T-helper 1 cell treated with Interleukin-12 subunit alpha and Interleukin-12 subunit beta and Interleukin-4 antibody, amounts not matched to agents 30 ng/mL and 1 ng/mL, for 36 hours (primary cell): ENCODE measurements around the gene KRTAP5-9. TPM values are rescaled to one million over a fixed set of nuclear protein-coding genes. Genes with fewer than 3 reads are reported as not detected.
"Not testable (repeated sequence)": the region's sequence is repeated elsewhere in the genome, so short reads cannot be mapped to it uniquely, and the experiment has no call there.

Source experiments
- intact Hi-C: fragments of 100-400 bp; cut with micrococcal nuclease; formaldehyde crosslinking; loops from one replicate; pipeline ENCODE4 v1.15.1; 2024
- total RNA-seq: library from RNA; stranded (reverse); gene quantifications from 2 replicates; pipeline ENCODE4 v1.2.3, GENCODE V29; 2022

KRTAP5-9 gene
- total RNA-seq: 0.24 TPM in 1 of 2 replicates, not detected in the other

DNA sequence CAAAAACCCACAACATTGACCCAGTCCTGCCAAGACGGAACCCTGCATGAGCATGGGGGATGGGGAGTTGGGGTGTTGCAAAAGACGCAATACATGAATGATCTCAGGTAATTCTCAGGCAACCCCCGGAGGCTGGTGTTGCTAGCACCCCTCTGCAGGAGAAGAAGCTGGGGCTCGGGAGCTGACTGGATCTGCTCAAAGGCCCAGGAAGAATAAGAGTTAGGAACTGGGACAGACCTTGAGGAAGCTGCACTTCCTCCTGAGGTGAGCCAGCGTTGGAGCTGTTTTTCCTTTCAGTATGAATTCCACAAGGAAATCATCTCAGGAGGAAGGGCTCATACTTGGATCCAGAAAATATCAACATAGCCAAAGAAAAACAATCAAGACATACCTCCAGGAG lies at the start of gene KRTAP5-9:
TSS of gene KRTAP5-9 (plus strand) at position 301 of the 400 bp plus-strand sequence. CDS start 238 bp downstream, outside the sequence.
- intact Hi-C loops: no loop called here

DNA sequence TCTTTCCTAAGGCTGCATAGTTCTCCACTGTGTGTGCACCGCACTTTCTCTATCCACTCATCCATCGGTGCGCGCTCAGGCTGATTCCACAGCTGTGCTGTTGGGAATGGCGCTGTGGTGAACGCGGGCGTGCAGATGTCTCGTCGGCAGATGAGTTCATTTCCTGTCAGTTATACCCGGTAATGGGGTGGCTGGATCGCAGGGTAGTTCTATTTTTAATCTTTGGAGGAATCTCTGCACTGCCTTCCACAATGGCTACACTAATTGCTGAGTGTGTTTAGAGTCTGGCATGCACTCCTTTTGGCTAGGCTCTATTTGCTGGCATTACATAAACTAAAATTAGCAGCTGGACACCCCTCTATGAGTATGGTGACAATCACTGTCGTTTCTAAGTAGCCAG lies 49.1 kb upstream of the KRTAP5-9 start:
- intact Hi-C loops: no loop called here

DNA sequence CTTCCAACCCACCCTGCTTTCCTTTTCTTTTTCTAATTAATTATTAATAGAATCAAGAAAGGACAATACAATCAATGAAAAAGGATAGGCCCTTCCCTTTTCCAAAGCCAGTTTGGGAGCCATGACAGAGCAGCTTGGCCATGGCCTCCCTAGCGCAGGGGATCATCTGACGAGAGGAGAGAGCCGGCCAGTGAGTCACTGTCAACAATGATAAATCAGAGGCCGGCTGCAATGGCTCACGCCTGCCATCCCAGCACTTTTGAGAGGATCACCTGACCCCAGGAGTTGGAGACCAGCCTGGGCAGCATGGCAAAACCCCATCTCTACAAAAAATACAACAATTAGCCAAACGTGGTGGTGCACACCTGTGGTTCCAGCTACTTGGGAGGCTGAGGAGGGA lies 48.7 kb upstream of the KRTAP5-9 start:
- intact Hi-C loops: no loop called here

GRCh38 chr11:71500601-71501021 lies 47.6 kb upstream of the KRTAP5-9 start:
- intact Hi-C loops: no loop called here

DNA sequence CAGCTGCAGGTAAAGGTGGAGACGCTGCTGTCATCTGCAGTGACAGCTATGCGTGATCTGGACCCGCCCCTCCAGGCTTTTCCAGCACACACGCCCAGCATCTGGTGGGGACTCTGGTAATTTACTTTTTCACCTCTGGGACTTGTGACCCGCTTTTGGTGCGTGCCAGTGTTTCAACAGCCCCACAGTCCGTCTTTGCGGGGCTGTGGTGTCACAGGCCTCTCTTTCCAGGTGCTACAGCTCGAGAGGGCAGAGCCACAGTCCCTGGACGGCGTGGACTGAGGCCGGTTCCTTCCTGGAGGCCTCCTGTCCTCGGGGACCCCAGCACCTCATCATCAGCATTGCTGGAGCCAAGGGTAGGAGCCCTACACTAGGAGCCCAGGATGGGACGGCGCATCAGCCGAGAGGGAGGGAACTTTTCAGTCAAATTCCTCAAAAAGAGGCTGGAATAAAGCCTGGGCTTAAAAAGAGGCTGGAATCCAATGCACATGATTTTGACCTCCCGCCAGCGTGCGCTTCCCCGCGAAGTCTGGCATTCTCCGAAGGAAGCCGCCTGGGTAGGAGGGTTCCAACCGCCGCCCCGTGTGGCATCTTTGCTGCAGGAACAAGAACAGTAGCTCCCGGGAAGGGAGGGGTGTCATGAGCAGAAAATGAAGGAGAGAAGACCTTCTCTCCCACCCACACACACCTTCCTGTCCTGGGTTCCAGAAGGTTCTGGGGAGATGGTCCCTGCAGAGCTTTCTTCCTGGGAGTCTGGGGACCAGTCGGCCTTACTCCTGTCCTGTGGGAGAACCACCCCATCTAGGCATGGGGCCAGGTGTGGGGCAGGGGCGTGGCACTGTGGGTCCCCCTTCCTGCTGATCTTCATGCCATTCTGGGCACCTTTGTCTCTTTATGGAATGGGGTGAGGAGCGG lies 46.9 kb upstream of the KRTAP5-9 start:
- intact Hi-C loops: no loop called here

DNA sequence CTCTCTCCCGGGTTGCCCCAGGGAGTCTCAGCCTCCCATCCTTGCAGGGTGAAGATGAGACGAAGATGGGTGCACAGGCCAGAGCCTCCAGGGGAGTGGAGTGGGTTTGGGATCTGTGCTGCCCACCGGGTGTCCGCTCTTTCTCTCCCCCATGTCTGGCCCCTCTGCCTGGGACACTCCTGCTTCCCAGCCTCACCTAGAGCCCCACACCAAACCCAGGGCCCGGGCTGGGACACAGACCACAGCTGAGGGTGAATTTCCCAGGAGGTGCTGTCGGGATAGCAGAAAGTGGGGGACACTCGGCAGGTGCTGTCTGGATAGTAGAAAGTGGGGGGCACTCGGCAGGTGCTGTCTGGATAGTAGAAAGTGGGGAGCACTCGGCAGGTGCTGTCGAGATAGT lies 46.2 kb upstream of the KRTAP5-9 start:
- intact Hi-C loops: no loop called here

GRCh38 chr11:71502871-71503435 lies 45.3 kb upstream of the KRTAP5-9 start:
- intact Hi-C loops: no loop called here

DNA sequence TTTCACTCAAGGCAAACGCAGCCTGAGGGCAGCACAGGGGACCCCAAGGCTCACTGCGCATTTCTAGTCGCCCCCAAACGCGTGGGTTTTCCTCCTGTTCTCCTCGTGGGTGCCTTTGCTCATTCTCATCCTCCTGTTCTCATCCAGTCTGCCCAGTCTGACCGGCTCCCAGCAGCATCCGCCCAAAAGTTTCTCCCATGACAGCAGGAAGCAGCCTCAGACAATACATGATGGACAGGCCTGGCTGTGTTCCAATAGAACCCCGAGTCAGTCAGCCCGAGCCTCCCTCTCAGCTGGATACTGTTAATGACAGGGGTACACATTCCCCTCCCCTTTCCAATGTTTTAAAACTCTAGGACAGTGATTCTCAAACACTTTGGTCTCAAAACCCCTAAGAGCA lies 43.7 kb upstream of the KRTAP5-9 start:
- intact Hi-C loops: no loop called here

- intact Hi-C loops: no loop called here
Observed at GRCh38 chr11:71505001-71505400, 43.2 kb upstream of the KRTAP5-9 start.

- intact Hi-C loops: no loop called here
Observed at GRCh38 chr11:71505781-71506180, 42.4 kb upstream of the KRTAP5-9 start.

- intact Hi-C loops: no loop called here
Observed at GRCh38 chr11:71507102-71507501, 41.1 kb upstream of the KRTAP5-9 start.

DNA sequence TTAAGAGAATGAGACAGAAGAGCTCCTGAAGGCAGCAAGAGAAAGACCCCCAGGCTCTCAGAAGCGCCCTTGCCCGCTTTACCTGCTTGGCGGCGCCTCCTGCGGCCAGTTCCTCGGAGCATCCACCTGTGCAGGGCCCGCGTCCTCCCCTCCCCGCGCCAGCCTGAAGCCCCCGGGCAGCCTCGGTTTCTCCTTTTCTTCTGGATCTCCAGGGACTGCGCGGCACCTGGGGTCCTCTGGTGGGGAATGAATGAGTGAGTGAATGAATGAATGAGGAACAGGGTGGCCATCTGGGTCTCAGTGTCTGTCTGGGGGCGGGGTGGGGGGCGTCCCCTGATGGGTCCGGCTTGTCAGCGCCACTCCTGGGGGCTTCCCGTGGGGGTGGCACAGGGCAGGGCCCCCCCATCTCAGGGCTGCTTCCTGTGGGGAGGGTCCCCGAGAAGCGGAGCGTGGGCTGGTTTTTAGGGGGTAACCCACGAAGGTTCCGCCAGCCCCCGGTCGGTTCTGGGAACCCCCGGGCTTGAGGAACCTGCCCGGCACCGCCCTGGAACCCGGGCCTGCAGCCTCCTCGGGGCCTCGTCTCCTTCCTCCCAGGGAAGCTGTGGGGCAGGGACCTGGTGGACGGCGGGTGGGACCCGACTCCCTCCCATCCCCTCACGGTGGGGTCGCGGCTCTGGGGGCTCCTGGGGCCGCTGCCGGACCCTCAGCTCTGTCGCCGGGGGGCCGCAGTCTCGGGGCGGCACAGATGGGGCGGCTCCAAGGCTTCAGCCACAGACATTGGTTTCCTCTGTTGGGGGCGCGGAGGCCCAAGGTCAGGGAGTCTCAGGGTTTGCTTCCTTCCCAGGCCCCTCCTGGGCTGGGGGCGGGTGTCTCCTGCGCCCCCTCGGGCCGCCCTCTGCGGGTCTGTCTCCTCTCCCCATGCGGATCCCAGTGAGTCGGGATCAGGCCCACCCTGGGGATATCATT lies 29.4 kb upstream of the KRTAP5-9 start:
- intact Hi-C loops: no loop called here

GRCh38 chr11:71519546-71519945 lies 28.7 kb upstream of the KRTAP5-9 start:
- intact Hi-C loops: no loop called here

DNA sequence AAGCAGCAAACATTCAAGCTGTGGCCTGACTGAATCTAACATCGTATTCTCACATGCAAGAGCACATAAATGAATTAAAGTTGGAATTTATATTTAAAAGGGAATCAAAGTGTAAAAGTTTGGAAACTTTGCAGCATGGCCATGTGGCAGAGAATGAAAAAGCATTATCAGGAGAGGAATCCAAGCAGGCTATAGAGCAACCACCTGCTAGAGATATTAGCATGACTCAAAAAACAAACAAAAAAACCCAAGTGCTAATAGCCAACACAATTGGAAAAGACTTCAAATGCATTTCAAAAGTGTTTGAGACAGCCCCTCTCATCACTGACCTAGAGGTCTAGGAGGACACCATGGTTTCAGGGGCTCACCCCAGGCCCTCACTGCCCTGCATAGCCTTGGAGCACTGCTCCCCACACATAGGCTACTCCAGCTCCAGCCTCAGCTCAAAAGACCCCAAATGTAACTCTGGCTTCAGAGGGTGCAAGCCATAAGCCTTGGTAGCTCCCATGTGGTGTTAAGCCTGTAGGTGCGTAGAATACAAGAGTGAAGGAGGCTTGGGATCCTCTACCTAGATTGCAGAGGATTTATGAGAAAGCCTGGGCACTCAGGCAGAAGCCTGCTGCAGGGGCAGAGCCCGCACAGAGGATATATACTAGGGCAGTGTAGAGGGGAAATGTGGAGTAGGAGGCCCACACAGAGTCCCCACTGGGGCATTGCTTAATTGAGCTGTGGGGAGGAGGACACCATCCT lies 22.9 kb upstream of the KRTAP5-9 start:
- intact Hi-C loops: no loop called here

DNA sequence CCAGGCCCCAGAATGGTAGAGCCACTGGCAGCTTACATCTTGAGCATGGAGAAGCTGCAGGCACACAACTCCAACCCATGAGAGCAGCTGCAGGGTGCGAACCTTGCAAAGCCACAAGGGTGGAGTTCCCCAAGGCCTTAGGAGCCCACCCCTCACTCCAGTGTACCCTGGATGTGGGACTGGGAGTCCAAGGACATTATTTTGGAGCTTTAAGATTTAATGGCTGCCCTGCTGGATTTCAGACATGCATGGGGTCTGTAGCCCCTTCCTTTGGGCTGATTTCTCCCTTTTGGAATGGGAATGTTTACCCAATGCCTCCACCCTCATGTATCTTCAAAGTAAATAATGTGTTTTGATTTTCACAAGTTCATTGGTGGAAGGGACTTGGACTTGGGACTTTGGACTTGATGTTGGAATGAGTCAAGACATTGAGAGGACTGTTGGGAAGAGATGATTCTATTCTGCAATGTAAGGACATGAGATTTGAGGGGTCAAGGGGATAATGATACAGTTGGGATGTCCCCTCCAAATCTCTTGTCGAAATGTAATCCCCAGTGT lies 22.2 kb upstream of the KRTAP5-9 start:
- intact Hi-C loops: no loop called here

DNA sequence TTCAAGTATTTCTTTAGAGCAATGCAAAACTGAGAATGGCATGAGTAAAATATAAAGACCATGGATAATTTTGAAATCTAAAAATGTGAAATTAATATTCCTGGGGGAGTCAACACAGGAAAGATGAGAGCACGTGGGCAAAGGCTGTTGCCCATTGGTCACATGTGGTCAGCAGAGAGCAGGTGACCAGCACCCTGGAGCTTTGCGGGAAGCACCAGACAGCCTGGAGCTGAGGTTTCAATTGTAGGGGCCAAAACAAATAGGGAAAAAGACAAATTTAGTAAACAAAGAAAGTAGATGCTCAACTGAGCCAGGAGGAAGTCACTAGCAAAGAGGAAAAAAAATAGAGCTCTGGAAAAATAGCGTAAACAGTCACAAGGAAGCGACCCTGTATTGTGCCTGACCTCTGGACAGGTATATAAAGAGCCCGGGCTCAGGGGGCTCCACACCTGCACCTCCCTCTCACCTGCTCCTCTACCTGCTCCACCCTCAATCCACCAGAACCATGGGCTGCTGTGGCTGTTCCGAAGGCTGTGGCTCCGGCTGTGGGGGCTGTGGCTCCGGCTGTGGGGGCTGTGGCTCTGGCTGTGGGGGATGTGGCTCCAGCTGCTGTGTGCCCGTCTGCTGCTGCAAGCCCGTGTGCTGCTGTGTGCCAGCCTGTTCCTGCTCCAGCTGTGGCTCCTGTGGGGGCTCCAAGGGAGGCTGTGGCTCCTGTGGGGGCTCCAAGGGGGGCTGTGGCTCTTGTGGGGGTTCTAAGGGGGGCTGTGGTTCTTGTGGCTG lies 21.2 kb upstream of the KRTAP5-9 start, which contains the start of gene KRTAP5-7:
TSS of gene KRTAP5-7 (plus strand) at position 472 of the 780 bp plus-strand sequence. CDS start at position 506, 34 bp downstream.
- intact Hi-C loops: not testable (repeated sequence)

GRCh38 chr11:71527576-71528210 lies 20.5 kb upstream of the KRTAP5-9 start:
- intact Hi-C loops: no loop called here

DNA sequence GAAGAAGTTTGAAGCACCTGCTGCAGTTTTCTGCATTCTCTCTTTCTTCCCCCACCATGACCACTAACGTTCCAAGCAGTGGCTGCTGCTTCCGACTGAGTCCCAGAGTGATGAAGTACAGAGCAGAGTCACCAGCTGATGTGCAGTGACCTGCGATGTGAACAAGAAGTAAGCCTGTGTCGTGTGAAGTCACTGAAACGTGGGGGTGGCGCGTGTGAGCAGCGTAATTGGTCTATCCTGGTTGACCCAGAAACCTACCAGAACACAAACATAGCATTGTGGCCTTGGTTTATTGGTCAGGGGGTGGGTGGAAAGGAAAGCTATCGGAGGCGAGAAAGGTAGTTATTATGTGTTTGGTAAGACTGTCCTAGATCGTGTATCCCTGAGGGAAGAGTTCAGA lies 17.6 kb upstream of the KRTAP5-9 start:
- intact Hi-C loops: no loop called here

DNA sequence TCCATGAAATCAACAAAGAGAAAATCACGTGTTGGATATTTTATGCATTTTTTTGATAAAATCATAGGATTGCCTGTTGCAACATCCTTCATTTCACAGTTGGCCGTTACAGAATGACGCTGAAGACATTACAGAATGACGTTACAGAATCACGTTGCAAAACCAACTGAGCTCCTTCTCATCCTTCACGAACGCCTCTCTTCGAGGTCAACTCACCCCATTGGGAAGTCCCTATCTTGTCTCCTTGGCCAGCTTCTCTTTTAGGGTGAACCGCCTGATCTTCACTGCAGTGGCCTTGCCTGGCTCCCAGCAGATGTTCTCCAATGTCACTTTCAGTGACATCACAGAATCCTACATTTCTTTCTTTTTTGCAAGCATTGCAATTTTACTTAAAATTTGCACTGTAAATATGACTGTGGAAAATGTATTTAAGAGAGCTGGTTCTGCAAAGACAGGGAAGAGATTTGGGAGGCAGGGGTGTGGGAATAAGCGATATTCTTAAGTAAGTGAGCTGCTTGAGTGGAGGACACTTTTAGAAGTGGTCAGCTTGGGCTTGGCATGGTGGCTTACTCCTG lies 16.1 kb upstream of the KRTAP5-9 start:
- intact Hi-C loops: no loop called here
